ENCODE results near the gene CHSY1. TPM values are rescaled to one million over a fixed set of nuclear protein-coding genes. Genes with fewer than 3 reads are reported as not detected.

CHSY1 gene
- total RNA-seq, 1 donor from 2014 or later, result 28.0 TPM

DNA sequence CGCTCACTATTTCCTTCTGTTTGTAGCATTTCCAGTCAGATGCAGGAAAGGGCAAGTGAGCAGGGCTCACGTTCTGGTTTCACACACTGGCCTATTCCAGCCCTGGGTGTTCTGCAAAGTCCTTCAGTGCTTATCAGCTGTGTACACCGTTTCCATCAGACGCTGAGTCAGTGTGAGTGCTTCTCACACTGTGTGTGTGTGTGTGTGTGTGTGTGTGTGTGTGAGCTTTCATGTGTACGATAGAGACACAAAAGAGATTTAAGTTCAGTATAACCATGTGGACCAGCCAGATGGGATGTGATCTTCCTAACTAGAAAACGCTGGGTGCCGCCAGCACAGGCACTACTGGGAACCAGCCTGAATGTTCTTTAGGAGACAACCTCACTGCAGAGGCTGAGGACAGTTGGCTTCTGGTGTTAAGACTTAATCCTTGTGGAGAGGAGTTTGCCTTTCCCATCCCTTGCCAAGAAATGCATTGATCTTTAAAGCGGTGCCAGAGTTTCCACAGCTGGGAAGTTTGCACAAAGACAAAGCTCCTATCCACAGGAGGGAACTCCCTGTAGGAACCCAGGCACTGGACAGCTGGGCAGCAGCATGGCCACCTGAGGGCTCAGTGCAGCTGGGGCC is 3.9 kb upstream of the CHSY1 start:
- Histone ChIP-seq H3K9me3 (no peaks in the 10 kb centered on the region), H3K27me3 (no peaks in the 10 kb centered on the region), H3K36me3 (no peaks in the 10 kb centered on the region), H3K4me1 (peaks cover 11% of the 10 kb centered on the region), H3K27ac (no peak overlapping the region), H3K4me3 (no peak overlapping the region)
- TF ChIP-seq, protein P1, sequence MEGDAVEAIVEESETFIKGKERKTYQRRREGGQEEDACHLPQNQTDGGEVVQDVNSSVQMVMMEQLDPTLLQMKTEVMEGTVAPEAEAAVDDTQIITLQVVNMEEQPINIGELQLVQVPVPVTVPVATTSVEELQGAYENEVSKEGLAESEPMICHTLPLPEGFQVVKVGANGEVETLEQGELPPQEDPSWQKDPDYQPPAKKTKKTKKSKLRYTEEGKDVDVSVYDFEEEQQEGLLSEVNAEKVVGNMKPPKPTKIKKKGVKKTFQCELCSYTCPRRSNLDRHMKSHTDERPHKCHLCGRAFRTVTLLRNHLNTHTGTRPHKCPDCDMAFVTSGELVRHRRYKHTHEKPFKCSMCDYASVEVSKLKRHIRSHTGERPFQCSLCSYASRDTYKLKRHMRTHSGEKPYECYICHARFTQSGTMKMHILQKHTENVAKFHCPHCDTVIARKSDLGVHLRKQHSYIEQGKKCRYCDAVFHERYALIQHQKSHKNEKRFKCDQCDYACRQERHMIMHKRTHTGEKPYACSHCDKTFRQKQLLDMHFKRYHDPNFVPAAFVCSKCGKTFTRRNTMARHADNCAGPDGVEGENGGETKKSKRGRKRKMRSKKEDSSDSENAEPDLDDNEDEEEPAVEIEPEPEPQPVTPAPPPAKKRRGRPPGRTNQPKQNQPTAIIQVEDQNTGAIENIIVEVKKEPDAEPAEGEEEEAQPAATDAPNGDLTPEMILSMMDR (IDR thresholded peaks at IDR 0.05), result no peak
- TF ChIP-seq POLR2A (IDR thresholded peaks at IDR 0.05), result no peak
- no peak for TF ChIP-seq POLR2AphosphoS5 (IDR thresholded peaks at IDR 0.05; ENCODE audit: insufficient read depth in 1 of 2, low read depth in 1 of 2)
- intact Hi-C loops (cut with DNase I), result loop anchor here (10.0 kb wide), 1 partner anchor 341 kb away; the partner anchor contains the start of gene LRRK1
- DNase-seq (ENCODE audit: extremely low spot score in 2 of 2), result no peak

DNA sequence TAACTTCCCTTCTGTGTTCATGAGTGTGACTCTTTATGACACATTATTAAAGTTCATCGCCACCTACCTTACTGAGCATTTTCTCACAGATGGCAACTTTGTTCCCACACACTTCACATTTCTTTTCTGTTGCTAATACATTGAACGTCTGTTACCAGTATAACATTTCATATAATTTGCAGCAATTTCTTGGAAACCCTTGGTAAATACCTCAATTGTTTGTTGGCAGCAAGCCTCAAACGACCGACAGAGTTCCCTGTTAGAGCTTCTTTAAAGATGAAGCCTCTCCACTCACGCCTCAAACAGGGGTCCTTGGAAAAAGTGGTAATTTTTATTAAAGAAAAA is 3.2 kb upstream of the CHSY1 start:
- Histone ChIP-seq H3K9me3 (no peaks in the 10 kb centered on the region), H3K27me3 (no peaks in the 10 kb centered on the region), H3K27ac (no peak overlapping the region), H3K4me3 (no peak overlapping the region), H3K36me3 (no peaks in the 10 kb centered on the region), H3K4me1 (peaks cover 18% of the 10 kb centered on the region)
- TF ChIP-seq POLR2AphosphoS5 (IDR thresholded peaks at IDR 0.05; ENCODE audit: insufficient read depth in 1 of 2, low read depth in 1 of 2), result no peak
- TF ChIP-seq, protein P1 (IDR thresholded peaks at IDR 0.05), result no peak
- no peak for TF ChIP-seq POLR2A (IDR thresholded peaks at IDR 0.05)
- DNase-seq (ENCODE audit: extremely low spot score in 2 of 2), result no peak
- intact Hi-C loops (cut with DNase I), result loop anchor here (10.0 kb wide), 1 partner anchor 340 kb away; the partner anchor contains the start of gene LRRK1

- H3K36me3 ChIP-seq, result no peaks in the 10 kb centered on the region
- H3K27me3 ChIP-seq, result no peaks in the 10 kb centered on the region
- TF ChIP-seq POLR2AphosphoS5 (IDR thresholded peaks at IDR 0.05; ENCODE audit: insufficient read depth in 1 of 2, low read depth in 1 of 2) (no peak), POLR2A (IDR thresholded peaks at IDR 0.05) (no peak)
- TF ChIP-seq, protein P1 (IDR thresholded peaks at IDR 0.05), result no peak
- H3K4me1 ChIP-seq, result peaks cover 24% of the 10 kb centered on the region
- no peaks in the 10 kb centered on the region for H3K9me3 ChIP-seq
- no peak overlapping the region for H3K4me3 ChIP-seq
- no peak for DNase-seq (ENCODE audit: extremely low spot score in 2 of 2)
- no peak overlapping the region for H3K27ac ChIP-seq
- intact Hi-C loops (cut with DNase I), result loop anchor here (10.0 kb wide), 1 partner anchor 340 kb away; the partner anchor contains the start of gene LRRK1
Measured at GRCh38 chr15:101254157-101255050, 2.6 kb upstream of the CHSY1 start.

GRCh38 chr15:101252836-101253235 is 988 bp upstream of the CHSY1 start:
- peak overlapping the region; percentile 73 to 88 for H3K4me3 ChIP-seq
- intact Hi-C loops (cut with DNase I), result loop anchor here (10.0 kb wide), 1 partner anchor 338 kb away; the partner anchor contains the start of gene LRRK1
- H3K27ac ChIP-seq, result peak overlapping the region; percentile 92

GRCh38 chr15:101250873-101251829 is 697 bp downstream of the CHSY1 start:
- TF ChIP-seq POLR2AphosphoS5 (IDR thresholded peaks at IDR 0.05; ENCODE audit: insufficient read depth in 1 of 2, low read depth in 1 of 2), result peak in 1 of 2 donors; percentile 46
- TF ChIP-seq, protein P1 (IDR thresholded peaks at IDR 0.05), result no peak
- peak overlapping the region; percentile 73 to 95 for H3K4me3 ChIP-seq
- intact Hi-C loops (cut with DNase I), result loop anchor here (2.0 to 10.0 kb wide), 2 partner anchors 162 to 336 kb away; partner anchors contain the start of gene LRRK1
- peak overlapping the region; percentile 92 for H3K27ac ChIP-seq
- no peaks in the 10 kb centered on the region for H3K9me3 ChIP-seq
- H3K36me3 ChIP-seq, result no peaks in the 10 kb centered on the region
- H3K4me1 ChIP-seq, result peaks cover 57% of the 10 kb centered on the region
- DNase-seq (ENCODE audit: extremely low spot score in 2 of 2), result no peak
- H3K27me3 ChIP-seq, result no peaks in the 10 kb centered on the region

More at GRCh38 chr15:101252836-101253235, 988 bp upstream of the CHSY1 start:
- H3K4me1 ChIP-seq, result peaks cover 40% of the 10 kb centered on the region
- no peaks in the 10 kb centered on the region for H3K27me3 ChIP-seq
- DNase-seq (ENCODE audit: extremely low spot score in 2 of 2), result no peak
- TF ChIP-seq POLR2A (IDR thresholded peaks at IDR 0.05), result no peak
- H3K9me3 ChIP-seq, result no peaks in the 10 kb centered on the region
- H3K36me3 ChIP-seq, result no peaks in the 10 kb centered on the region
